HG03558 (cell line): ENCODE measurements around the gene QDPR.
"Not testable (repeated sequence)": the region's sequence is repeated elsewhere in the genome, so short reads cannot be mapped to it uniquely, and the experiment has no call there.

Experiments used
- ATAC-seq: cut with Tn5 transposase; IDR thresholded peaks from one replicate; pipeline ENCODE4 v1.9.1; 2021; ENCODE audit warnings: moderate number of reproducible peaks; ENCODE audit not compliant: unreplicated experiment; ENCODE audit errors: extremely low read depth

The QDPR gene

GRCh38 chr4:17442477-17442876 is 69.4 kb downstream of the QDPR start:
- not testable (repeated sequence) for ATAC-seq

- ATAC-seq, result no peak
These were observed 74.5 kb downstream of the QDPR start for GRCh38 chr4:17437396-17437795.

- no peak for ATAC-seq
These were observed 75.2 kb downstream of the QDPR start for GRCh38 chr4:17436750-17437090.
